Astrocyte of the spinal cord (primary cell): ENCODE measurements around the gene ACER3.
A peak's percentile ranks its signal among the peaks of the same experiment; 100 is the strongest.
"Not testable (repeated sequence)": the region's sequence is repeated elsewhere in the genome, so short reads cannot be mapped to it uniquely, and the experiment has no call there.

Source experiments
- DNase-seq: peaks from one replicate; pipeline ENCODE4 v3.0.0; 2011; ENCODE audit warnings: low read depth, low spot score
- H3K4me3 ChIP-seq: 2 replicates; pipeline ENCODE4 v1.5.1; 2011; ENCODE audit warnings: low read depth, mild to moderate bottlenecking, low read length, moderate library complexity
- in situ Hi-C: cut with HindIII; loops from 2 replicates; pipeline ENCODE4 v1.10.0; 2017; ENCODE audit warnings: low sequenced_read_pairs
- TF ChIP-seq, protein P1 (sequence below): IDR thresholded peaks from 2 replicates; pipeline ENCODE4 v1.5.1; 2012; ENCODE audit warnings: low read depth, mild to moderate bottlenecking, low read length, inconsistent platforms

The ACER3 gene

DNA sequence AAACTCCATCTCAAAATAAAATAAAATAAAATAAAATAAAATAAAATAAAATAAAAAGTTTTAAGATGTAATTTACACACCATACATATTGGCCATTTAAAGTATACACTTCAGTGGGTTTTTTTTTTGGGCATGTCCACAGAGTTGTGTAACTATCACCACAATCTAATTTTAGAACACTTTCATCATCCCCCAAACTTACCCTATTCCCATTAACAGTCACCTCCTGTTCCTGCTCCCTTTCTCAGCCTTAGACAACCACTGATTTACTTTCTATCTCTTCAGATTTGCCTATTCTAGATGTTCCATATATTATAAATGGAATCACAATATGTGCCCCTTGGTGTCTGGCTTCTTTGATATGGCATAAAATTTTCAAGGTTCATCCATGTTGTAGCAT is 4.6 kb upstream of the ACER3 start:
- H3K4me3 ChIP-seq = no peak overlapping the region
- in situ Hi-C loops = no loop called here
- no peak for DNase-seq
- TF ChIP-seq, protein P1, sequence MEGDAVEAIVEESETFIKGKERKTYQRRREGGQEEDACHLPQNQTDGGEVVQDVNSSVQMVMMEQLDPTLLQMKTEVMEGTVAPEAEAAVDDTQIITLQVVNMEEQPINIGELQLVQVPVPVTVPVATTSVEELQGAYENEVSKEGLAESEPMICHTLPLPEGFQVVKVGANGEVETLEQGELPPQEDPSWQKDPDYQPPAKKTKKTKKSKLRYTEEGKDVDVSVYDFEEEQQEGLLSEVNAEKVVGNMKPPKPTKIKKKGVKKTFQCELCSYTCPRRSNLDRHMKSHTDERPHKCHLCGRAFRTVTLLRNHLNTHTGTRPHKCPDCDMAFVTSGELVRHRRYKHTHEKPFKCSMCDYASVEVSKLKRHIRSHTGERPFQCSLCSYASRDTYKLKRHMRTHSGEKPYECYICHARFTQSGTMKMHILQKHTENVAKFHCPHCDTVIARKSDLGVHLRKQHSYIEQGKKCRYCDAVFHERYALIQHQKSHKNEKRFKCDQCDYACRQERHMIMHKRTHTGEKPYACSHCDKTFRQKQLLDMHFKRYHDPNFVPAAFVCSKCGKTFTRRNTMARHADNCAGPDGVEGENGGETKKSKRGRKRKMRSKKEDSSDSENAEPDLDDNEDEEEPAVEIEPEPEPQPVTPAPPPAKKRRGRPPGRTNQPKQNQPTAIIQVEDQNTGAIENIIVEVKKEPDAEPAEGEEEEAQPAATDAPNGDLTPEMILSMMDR = no peak

DNA sequence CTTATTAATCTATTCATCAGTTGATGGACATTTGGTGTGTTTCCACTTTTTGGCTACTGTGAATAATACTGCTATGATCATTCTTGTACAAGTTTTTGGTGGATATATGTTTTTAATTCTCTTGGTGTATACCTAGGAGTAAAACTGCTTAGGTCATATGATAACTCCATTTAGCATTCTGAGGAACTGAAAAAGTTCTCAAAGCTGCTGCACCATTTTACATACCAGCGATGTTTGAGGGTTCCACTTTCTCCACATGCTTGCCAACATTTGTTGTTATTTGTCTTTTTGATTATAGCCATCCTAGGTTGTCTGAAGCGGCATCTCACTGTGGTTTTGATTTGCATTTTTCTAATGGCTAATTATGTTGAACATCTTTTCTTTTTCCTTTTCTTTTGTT is 4.1 kb upstream of the ACER3 start:
- no peak overlapping the region for H3K4me3 ChIP-seq
- in situ Hi-C loops = no loop called here
- no peak for DNase-seq
- TF ChIP-seq, protein P1 = no peak

DNA sequence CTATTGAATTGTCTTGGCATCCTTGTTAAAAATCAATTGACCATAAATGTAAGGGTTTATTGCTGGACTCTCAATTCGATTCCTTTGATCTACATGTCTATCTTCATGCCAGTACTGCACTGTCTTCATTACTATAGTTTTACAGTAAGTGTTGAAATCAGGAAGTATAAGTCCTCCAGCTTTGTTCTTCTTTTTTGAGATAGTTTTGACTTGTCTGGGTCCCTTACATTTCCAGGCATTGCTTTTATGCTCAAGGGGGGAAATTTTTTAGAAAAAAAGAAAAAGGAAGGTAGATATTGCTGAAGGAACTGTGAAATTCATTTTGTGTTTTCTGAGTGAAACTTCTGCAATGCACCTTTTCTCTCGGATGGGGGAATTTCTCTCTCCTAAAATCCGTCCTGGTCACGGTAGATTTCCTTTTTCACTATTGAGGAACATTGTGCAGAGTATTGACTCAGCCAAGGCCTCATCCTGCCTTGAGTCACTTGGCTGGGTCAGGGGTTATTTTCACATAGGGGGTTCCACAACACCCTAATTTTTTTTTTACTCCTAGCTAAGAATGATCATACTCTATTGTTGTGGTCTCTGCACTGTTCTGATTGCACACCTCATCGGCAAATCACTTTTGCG is 2.8 kb upstream of the ACER3 start:
- in situ Hi-C loops = no loop called here
- TF ChIP-seq, protein P1 = no peak
- no peak overlapping the region for H3K4me3 ChIP-seq
- DNase-seq = no peak

DNA sequence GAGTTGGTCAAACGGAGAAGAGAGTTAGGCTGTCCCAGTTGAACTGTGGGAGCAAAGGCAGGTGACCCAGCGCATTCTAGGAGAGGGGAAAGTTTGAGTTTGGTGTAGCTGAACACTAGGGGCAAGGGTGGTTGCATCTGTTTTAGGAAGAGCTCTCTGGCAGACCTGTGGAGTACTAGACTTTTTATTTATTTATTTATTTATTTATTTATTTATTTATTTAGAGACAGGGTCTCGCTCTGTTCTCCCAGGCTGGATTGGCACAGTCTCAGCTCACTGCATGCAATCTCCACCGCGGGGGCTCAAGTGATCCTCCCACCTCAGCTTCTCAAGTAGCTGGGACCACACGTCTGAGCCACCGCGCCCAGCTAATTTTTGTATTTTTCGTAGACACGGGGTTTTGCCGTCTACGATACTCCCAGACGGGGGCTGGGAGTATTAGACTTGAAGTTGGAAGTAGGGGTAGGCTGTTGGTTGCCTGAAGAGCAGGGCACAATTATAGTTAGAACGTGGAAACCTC is 950 bp upstream of the ACER3 start:
- DNase-seq = no peak
- in situ Hi-C loops = no loop called here
- H3K4me3 ChIP-seq = no peak overlapping the region
- TF ChIP-seq, protein P1 = no peak

DNA sequence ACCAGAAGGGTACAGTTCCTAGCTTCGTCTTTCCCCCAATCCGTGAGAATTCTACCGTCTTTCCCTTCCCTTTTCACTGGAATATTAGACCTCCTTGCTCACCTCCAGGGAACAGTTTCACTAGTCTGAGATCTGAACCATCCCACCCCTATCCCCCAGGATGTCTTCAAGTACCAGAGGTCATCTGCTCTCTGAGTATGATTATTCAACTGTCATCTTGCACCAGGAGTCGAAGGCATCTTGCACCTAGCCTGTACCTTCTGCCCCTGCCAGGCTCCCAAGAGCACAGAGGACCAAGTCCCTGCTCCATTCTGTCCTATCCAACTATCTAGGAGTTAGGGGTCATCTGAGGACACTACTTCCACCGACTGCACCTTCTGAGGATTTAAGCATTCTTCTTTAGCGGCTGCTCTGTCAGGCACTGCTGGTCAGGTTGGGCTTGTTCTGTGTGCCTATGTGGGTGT is 804 bp downstream of the ACER3 start:
- in situ Hi-C loops = no loop called here
- no peak for DNase-seq
- TF ChIP-seq, protein P1 = no peak
- peak overlapping the region; percentile 83 for H3K4me3 ChIP-seq

DNA sequence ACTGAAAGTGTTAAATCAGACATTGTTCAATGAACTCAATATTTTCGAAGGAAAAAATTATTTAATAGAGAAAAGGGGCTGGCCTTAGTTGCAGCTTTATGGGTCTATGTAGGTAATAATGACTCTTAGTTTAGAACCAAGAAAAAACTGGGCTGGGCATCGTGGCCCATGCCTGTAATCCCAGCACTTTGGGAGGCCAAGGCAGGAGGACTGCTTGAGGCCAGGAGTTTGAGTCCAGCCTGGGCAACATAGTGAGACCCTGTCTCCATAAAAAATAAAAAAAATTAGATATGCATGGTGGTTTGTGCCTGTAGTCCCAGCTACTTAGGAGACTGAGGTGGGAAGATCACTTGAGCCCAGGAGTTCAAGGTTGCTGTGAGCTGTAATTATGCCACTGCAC is 2.1 kb downstream of the ACER3 start:
- DNase-seq, H3K4me3 ChIP-seq, in situ Hi-C loops: not testable (repeated sequence)

DNA sequence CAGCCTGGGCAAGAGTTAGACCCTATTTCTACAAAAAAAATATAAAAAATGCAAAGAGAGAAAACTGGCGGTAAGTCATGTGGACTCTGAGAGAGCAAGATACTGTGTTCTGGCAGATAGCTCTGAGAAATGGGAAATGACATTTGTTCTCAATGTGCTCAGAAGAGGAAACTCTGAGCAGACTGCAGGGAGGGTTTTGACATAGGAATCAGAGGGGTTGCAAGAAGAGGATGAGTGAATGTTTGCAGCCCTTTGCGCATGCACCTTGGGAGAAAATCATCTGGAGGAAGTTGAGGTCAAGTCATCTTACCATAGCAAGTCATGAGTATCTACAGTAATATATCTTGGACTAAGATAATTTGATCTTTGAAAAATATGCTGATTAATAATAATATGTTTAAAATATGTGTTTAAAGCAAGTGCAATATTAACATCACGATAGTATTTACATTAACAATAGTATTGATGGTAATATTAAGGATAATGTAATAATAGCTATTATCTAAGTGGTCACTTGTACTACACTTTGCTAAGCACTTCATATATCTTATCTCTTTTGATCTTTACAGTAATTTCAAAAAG is 2.6 kb downstream of the ACER3 start:
- no peak overlapping the region for H3K4me3 ChIP-seq
- DNase-seq = no peak
- in situ Hi-C loops = no loop called here
- TF ChIP-seq, protein P1 = no peak
